PC-9 (cell line): ENCODE results near the gene CYP2R1. TPM values are rescaled to one million over a fixed set of nuclear protein-coding genes. Genes with fewer than 3 reads are reported as not detected.
"Not testable (repeated sequence)": the region's sequence is repeated elsewhere in the genome, so short reads cannot be mapped to it uniquely, and the experiment has no call there.

Experiments used
- BruUV-seq: library from RNA; stranded (reverse); fragments of 400-500 nt; replicated peaks from 2 replicates; lab custom pipeline; 2021; lab: Mats Ljungman, UMichigan
- CTCF ChIA-PET: fragments of 300-600 bp; sonication (Branson Sonifier 250); formaldehyde crosslinking; loops from one replicate; lab custom pipeline; 2022; ENCODE audit warnings: antibody characterized with exemption; lab: Charles Lee
- POLR2A ChIA-PET: fragments of 300-600 bp; sonication (Branson Sonifier 250); formaldehyde crosslinking; loops from one replicate; lab custom pipeline; 2022; ENCODE audit warnings: antibody characterized with exemption; ENCODE audit not compliant: unreplicated experiment; lab: Charles Lee
- DNase-seq, 2 experiments: peaks; one replicate each; pipeline versions ENCODE4 v3.0.0 to v3.0.0-alpha.2; 2015 to 2022; ENCODE audit warnings: mixed read lengths in 1 of 2
- H2AFZ ChIP-seq: fragments of 200-600 bp; sonication (generic); 2 replicates; pipeline ENCODE4 v1.8.1; 2017; ENCODE audit warnings: antibody characterized with exemption
- H3F3A ChIP-seq: fragments of 200-600 bp; sonication (generic); 2 replicates; pipeline ENCODE4 v1.8.1; 2017; ENCODE audit warnings: antibody characterized with exemption, mild to moderate bottlenecking, low read depth; ENCODE audit not compliant: insufficient read depth
- H3K27ac ChIP-seq: fragments of 200-600 bp; sonication (generic); 2 replicates; pipeline ENCODE4 v1.6.1; 2016; ENCODE audit warnings: mixed run types
- H3K27me3 ChIP-seq: fragments of 200-600 bp; sonication (generic); 2 replicates; pipeline ENCODE4 v1.6.1; 2016; ENCODE audit warnings: low read depth, mixed run types; ENCODE audit not compliant: insufficient read depth
- H3K36me3 ChIP-seq: fragments of 200-600 bp; sonication (generic); 2 replicates; pipeline ENCODE4 v1.6.1; 2016; ENCODE audit warnings: low read depth, mixed run types
- H3K4me1 ChIP-seq: fragments of 200-600 bp; sonication (generic); replicated peaks from 2 replicates; pipeline ENCODE4 v1.6.1; 2016; ENCODE audit warnings: mixed run types; ENCODE audit not compliant: insufficient read depth
- H3K4me2 ChIP-seq: fragments of 200-600 bp; sonication (generic); 2 replicates; pipeline ENCODE4 v1.6.1; 2017; ENCODE audit warnings: mixed run types
- H3K4me3 ChIP-seq: fragments of 200-600 bp; sonication (generic); 2 replicates; pipeline ENCODE4 v1.6.1; 2016; ENCODE audit warnings: mixed run types
- H3K79me2 ChIP-seq: fragments of 200-600 bp; sonication (generic); 2 replicates; pipeline ENCODE4 v1.6.1; 2017; ENCODE audit warnings: low read depth, mixed run types
- H3K9me2 ChIP-seq: fragments of 200-600 bp; sonication (generic); 2 replicates; pipeline ENCODE4 v1.8.1; 2017; ENCODE audit warnings: mild to moderate bottlenecking; ENCODE audit not compliant: insufficient read depth
- H3K9me3 ChIP-seq: fragments of 200-600 bp; sonication (generic); 2 replicates; pipeline ENCODE4 v1.8.1; 2016; ENCODE audit warnings: low read depth; ENCODE audit not compliant: insufficient read depth
- H4K20me1 ChIP-seq: fragments of 200-600 bp; sonication (generic); 2 replicates; pipeline ENCODE4 v1.8.1; 2017; ENCODE audit not compliant: insufficient read depth
- EZH2 ChIP-seq: fragments of 200-600 bp; sonication (generic); IDR thresholded peaks from 2 replicates; pipeline ENCODE4 v1.8.0; 2017; ENCODE audit warnings: antibody characterized with exemption, low read depth
- intact Hi-C: fragments of 100-400 bp; cut with micrococcal nuclease; formaldehyde crosslinking; loops from one replicate; pipeline ENCODE4 v1.10.0; 2022; ENCODE audit not compliant: unreplicated experiment
- total RNA-seq: library from RNA; stranded (reverse); gene quantifications from 2 replicates; pipeline ENCODE4 v1.2.3, GENCODE V29; 2021
- TF ChIP-seq, protein P1 (sequence below): fragments of 200-600 bp; sonication (generic); conservative IDR thresholded peaks from 2 replicates; pipeline ENCODE4 v1.6.1; 2017; ENCODE audit warnings: mixed run types, antibody characterized with exemption, mild to moderate bottlenecking, moderate library complexity

The CYP2R1 gene
- total RNA-seq, 1 experiment from 2014 or later: 7.2 TPM

DNA sequence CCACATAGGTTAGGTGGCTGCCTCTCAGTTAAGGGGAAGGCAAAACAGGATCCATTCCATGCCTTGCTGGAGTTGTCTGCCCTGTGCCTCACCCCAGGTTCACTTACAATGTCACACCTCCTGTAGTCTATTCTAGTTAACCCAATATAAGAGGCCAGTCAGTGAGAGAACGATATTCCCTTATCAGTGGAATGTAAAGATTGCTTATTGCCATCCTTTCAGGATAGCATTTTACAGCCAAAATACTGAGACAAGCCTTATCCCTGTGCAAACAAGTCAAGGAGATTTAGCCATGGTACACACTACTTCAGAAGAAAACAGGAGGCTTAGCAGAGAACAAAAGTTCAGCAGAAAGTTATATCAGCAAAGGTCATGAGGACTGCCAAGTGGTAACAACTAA is 5.5 kb downstream of the CYP2R1 start:
- H3K4me2 ChIP-seq: no peak overlapping the region
- H3K36me3 ChIP-seq: no peaks in the 10 kb centered on the region
- peaks cover 10% of the 10 kb centered on the region; the same call in 1 of the 2 replicates for H3K79me2 ChIP-seq
- POLR2A ChIA-PET: no interaction called here
- no TSS peak for BruUV-seq
- H3K9me3 ChIP-seq: no peaks in the 10 kb centered on the region
- no peak overlapping the region for H3K27ac ChIP-seq
- H3K4me3 ChIP-seq: no peak overlapping the region
- H4K20me1 ChIP-seq: no peaks in the 10 kb centered on the region
- no peaks in the 10 kb centered on the region for H3K9me2 ChIP-seq
- H3K27me3 ChIP-seq: no peaks in the 10 kb centered on the region
- peaks cover 9% of the 10 kb centered on the region; the same call in 1 of the 2 replicates for H3F3A ChIP-seq
- DNase-seq: no peak
- no peak for TF ChIP-seq EZH2
- TF ChIP-seq, protein P1, sequence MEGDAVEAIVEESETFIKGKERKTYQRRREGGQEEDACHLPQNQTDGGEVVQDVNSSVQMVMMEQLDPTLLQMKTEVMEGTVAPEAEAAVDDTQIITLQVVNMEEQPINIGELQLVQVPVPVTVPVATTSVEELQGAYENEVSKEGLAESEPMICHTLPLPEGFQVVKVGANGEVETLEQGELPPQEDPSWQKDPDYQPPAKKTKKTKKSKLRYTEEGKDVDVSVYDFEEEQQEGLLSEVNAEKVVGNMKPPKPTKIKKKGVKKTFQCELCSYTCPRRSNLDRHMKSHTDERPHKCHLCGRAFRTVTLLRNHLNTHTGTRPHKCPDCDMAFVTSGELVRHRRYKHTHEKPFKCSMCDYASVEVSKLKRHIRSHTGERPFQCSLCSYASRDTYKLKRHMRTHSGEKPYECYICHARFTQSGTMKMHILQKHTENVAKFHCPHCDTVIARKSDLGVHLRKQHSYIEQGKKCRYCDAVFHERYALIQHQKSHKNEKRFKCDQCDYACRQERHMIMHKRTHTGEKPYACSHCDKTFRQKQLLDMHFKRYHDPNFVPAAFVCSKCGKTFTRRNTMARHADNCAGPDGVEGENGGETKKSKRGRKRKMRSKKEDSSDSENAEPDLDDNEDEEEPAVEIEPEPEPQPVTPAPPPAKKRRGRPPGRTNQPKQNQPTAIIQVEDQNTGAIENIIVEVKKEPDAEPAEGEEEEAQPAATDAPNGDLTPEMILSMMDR: no peak
- peaks cover 7% of the 10 kb centered on the region for H3K4me1 ChIP-seq
- CTCF ChIA-PET: no interaction called here
- intact Hi-C loops: no loop called here
- H2AFZ ChIP-seq: no peak overlapping the region

DNA sequence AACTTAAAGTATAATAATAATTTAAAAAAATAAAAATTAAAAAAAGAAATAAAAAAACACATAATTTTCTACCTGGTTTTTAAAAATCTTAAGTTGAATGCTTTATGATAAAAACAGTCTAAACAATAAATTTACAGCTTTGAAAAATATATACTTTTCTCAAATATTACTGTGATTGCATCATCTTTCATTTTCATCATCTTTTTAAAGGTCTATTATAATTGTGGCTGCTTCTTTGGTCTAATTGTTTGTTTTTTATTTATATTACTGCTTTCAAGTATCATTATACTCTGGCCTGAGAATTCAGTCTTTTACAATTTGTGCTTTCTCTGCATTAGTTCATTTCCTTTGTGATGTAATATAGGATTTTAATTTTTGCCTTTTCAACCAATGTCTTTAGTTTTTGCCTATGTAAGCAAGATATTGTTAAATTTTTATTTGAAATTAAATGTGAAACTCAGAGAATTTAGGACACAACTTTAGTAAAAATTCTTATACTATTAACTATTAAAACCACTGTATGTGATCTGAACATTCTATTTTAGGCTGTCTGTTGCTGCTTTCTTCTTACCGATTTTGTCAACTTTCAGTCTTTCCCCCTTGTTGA is 7.3 kb downstream of the CYP2R1 start:
- no peaks in the 10 kb centered on the region for H4K20me1 ChIP-seq
- DNase-seq: no peak
- BruUV-seq: no TSS peak
- 0 out of 2 replicates have a peak, but pooled peaks cover 5% of the 10 kb centered on the region for H3K79me2 ChIP-seq
- H3K9me2 ChIP-seq: no peaks in the 10 kb centered on the region
- no peak overlapping the region for H3K4me3 ChIP-seq
- H2AFZ ChIP-seq: no peak overlapping the region
- H3K9me3 ChIP-seq: no peaks in the 10 kb centered on the region
- H3K27ac ChIP-seq: no peak overlapping the region
- intact Hi-C loops: no loop called here
- H3K27me3 ChIP-seq: no peaks in the 10 kb centered on the region
- TF ChIP-seq, protein P1: no peak
- no peak for TF ChIP-seq EZH2
- ChIA-PET POLR2A (no interaction called here), CTCF (no interaction called here)
- H3K4me2 ChIP-seq: no peak overlapping the region
- no peaks in the 10 kb centered on the region for H3K36me3 ChIP-seq
- H3F3A ChIP-seq: no peaks in the 10 kb centered on the region
- H3K4me1 ChIP-seq: peaks cover 1% of the 10 kb centered on the region

DNA sequence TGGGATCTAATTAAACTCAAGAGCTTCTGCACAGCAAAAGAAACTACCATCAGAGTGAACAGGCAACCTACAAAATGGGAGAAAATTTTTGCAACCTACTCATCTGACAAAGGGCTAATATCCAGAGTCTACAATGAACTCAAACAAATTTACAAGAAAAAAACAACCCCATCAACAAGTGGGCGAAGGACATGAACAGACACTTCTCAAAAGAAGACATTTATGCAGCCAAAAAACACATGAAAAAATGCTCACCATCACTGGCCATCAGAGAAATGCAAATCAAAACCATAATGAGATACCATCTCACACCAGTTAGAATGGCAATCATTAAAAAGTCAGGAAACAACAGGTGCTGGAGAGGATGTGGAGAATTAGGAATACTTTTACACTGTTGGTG is 8.3 kb downstream of the CYP2R1 start:
- intact Hi-C loops, DNase-seq, BruUV-seq, H3K4me3 ChIP-seq, H3F3A ChIP-seq, H2AFZ ChIP-seq, H3K27me3 ChIP-seq, H4K20me1 ChIP-seq, H3K36me3 ChIP-seq, H3K4me2 ChIP-seq, POLR2A ChIA-PET, CTCF ChIA-PET, H3K27ac ChIP-seq, H3K4me1 ChIP-seq, H3K9me2 ChIP-seq, H3K9me3 ChIP-seq, H3K79me2 ChIP-seq: not testable (repeated sequence)

DNA sequence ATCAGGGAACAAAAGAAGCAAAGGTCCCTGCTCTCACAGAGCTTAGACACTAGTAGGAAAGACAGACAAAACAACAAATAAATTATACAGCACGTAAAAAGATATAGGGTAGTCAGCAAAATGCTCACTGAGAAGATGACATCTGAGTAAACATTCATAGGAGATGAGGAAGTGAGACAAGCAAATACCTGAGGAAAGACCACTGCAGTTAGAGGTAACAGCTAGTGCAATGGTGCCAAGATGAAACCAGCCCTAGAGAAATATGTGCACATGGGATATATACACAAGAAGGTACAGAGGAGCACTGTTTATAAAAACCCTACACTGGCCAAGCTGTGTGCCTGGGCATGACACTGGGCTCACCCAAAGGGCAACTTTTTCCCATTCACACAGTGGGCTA is 9.8 kb downstream of the CYP2R1 start:
- no peak overlapping the region for H3K4me3 ChIP-seq
- intact Hi-C loops: no loop called here
- no peaks in the 10 kb centered on the region for H4K20me1 ChIP-seq
- DNase-seq: no peak
- H3K36me3 ChIP-seq: no peaks in the 10 kb centered on the region
- no peaks in the 10 kb centered on the region for H3K9me2 ChIP-seq
- no peaks in the 10 kb centered on the region for H3K27me3 ChIP-seq
- H3K79me2 ChIP-seq: no peaks in the 10 kb centered on the region
- no peaks in the 10 kb centered on the region for H3K9me3 ChIP-seq
- no peak overlapping the region for H3K4me2 ChIP-seq
- ChIA-PET CTCF (no interaction called here), POLR2A (no interaction called here)
- H3K4me1 ChIP-seq: no peaks in the 10 kb centered on the region
- TF ChIP-seq EZH2: no peak
- TF ChIP-seq, protein P1: no peak
- BruUV-seq: no TSS peak
- H2AFZ ChIP-seq: no peak overlapping the region
- H3K27ac ChIP-seq: no peak overlapping the region
- no peaks in the 10 kb centered on the region for H3F3A ChIP-seq
